Ishikawa (cell line): ENCODE results near the gene EDN1.

Experiments used
- CEBPB ChIP-seq: IDR thresholded peaks from 2 replicates; pipeline ENCODE4 v1.6.1; 2012
- CREB1 ChIP-seq: IDR thresholded peaks from 2 replicates; pipeline ENCODE4 v1.6.1; 2012; ENCODE audit warnings: low read depth
- EGR1 ChIP-seq: IDR thresholded peaks from 2 replicates; pipeline ENCODE4 v1.6.1; 2012
- EP300 ChIP-seq: IDR thresholded peaks from 2 replicates; pipeline ENCODE4 v1.6.1; 2012; ENCODE audit warnings: borderline replicate concordance
- FOXM1 ChIP-seq: IDR thresholded peaks from 2 replicates; pipeline ENCODE4 v1.6.1; 2012; ENCODE audit warnings: low read depth, borderline replicate concordance
- MAX ChIP-seq: IDR thresholded peaks from 2 replicates; pipeline ENCODE4 v1.6.1; 2012
- NFIC ChIP-seq: IDR thresholded peaks from 2 replicates; pipeline ENCODE4 v1.6.1; 2012
- RAD21 ChIP-seq: IDR thresholded peaks from 2 replicates; pipeline ENCODE4 v1.6.1; 2012; ENCODE audit warnings: low read depth
- REST ChIP-seq: IDR thresholded peaks from 2 replicates; pipeline ENCODE4 v1.6.1; 2012; ENCODE audit warnings: low read depth, mild to moderate bottlenecking
- TAF1 ChIP-seq: IDR thresholded peaks from 2 replicates; pipeline ENCODE4 v1.6.1; 2012; ENCODE audit warnings: low read depth, mild to moderate bottlenecking
- TCF12 ChIP-seq: IDR thresholded peaks from 2 replicates; pipeline ENCODE4 v1.6.1; 2012; ENCODE audit warnings: low read depth
- TEAD4 ChIP-seq: IDR thresholded peaks from 2 replicates; pipeline ENCODE4 v1.6.1; 2012
- USF1 ChIP-seq: IDR thresholded peaks from 2 replicates; pipeline ENCODE4 v1.6.1; 2012
- YY1 ChIP-seq: IDR thresholded peaks from 2 replicates; pipeline ENCODE4 v1.6.1; 2012; ENCODE audit warnings: low read depth
- ZBTB7A ChIP-seq: IDR thresholded peaks from 2 replicates; pipeline ENCODE4 v1.6.1; 2012; ENCODE audit warnings: low read depth

Gene EDN1

GRCh38 chr6:12309070-12309469 is 18.9 kb downstream of the EDN1 start:
- TF ChIP-seq NFIC (no peak), EGR1 (no peak), FOXM1 (no peak)

GRCh38 chr6:12311106-12311505 is 20.9 kb downstream of the EDN1 start:
- TF ChIP-seq REST = no peak
- no peak for TF ChIP-seq USF1
- TF ChIP-seq NFIC = no peak
- TF ChIP-seq YY1 = no peak
- TF ChIP-seq RAD21 = no peak; the same call in 1 of the 2 replicates
- no peak for TF ChIP-seq MAX
- TF ChIP-seq EP300 = no peak
- TF ChIP-seq TAF1 = no peak
- no peak for TF ChIP-seq TCF12

- TF ChIP-seq EP300 (no peak), FOXM1 (no peak), CREB1 (no peak), EGR1 (no peak), USF1 (no peak), ZBTB7A (no peak), MAX (no peak), TEAD4 (no peak), YY1 (no peak), RAD21 (no peak), TCF12 (no peak), CEBPB (no peak), NFIC (no peak)
These were observed 22.6 kb downstream of the EDN1 start for GRCh38 chr6:12312736-12313135.

GRCh38 chr6:12313306-12313991 is 23.3 kb downstream of the EDN1 start:
- TF ChIP-seq RAD21 (no peak), FOXM1 (no peak), REST (no peak), USF1 (no peak), EGR1 (no peak), TCF12 (no peak), TEAD4 (no peak), YY1 (no peak), MAX (no peak), TAF1 (no peak), ZBTB7A (no peak), CEBPB (no peak), EP300 (no peak), NFIC (no peak), CREB1 (no peak)

GRCh38 chr6:12313992-12314589 is 23.9 kb downstream of the EDN1 start:
- 0 out of 2 replicates have a peak, but pooled peaks have one; percentile 40 for TF ChIP-seq YY1
- no peak for TF ChIP-seq REST
- peak; percentile 52 for TF ChIP-seq TEAD4
- TF ChIP-seq CEBPB = no peak
- TF ChIP-seq EP300 = peak; percentile 58; the same call in 1 of the 2 replicates
- no peak for TF ChIP-seq USF1
- TF ChIP-seq CREB1 = no peak
- TF ChIP-seq MAX = peak; percentile 34; the same call in 1 of the 2 replicates
- peak; percentile 69 for TF ChIP-seq NFIC
- TF ChIP-seq TAF1 = no peak
- no peak for TF ChIP-seq ZBTB7A
- TF ChIP-seq TCF12 = 0 out of 2 replicates have a peak, but pooled peaks have one; percentile 38
- TF ChIP-seq RAD21 = no peak
- TF ChIP-seq FOXM1 = no peak
- TF ChIP-seq EGR1 = no peak
